Transverse colon (tissue), 1 donor: ENCODE measurements around the gene MRPL1.

Experiments used
- EP300 ChIP-seq: sonication (generic); formaldehyde crosslinking; IDR thresholded peaks from one replicate; pipeline ENCODE4 v1.6.1; 2017; ENCODE audit warnings: antibody characterized with exemption, low read depth
- POLR2A ChIP-seq: fragments of 450-650 bp; IDR thresholded peaks from one replicate; pipeline ENCODE4 v1.6.1; 2016; ENCODE audit warnings: antibody characterized with exemption, mild to moderate bottlenecking, moderate library complexity

GRCh38 chr4:77927991-77928925 is 65.6 kb downstream of the MRPL1 start:
- TF ChIP-seq EP300 (no peak), POLR2A (no peak)
